Amniotic stem cell (primary cell): ENCODE measurements around the gene MPHOSPH9.
A peak's percentile ranks its signal among the peaks of the same experiment; 100 is the strongest.
"Not testable (repeated sequence)": the region's sequence is repeated elsewhere in the genome, so short reads cannot be mapped to it uniquely, and the experiment has no call there.

Experiments used
- DNase-seq: peaks from one replicate; lab custom pipeline; 2025; lab: John Stamatoyannopoulos, UW

The MPHOSPH9 gene

DNA sequence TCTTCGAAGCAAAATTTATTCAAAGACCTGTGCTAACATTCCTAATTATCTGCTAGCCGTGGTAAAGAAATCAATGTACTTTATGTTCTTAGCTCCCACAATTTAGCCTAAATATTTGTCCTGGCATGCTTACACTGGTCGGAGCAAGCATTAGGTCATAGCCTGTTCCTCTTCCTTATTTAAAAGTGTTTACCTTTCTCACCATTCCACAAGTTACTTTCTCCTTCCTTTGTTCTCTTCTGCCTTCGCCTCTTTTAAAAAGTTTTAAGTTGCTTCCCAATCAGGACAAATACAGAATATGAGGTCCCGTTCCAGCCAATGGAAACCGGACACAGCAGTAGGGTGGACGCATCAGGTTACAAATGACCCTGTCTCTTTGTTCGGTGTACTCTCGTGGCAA lies 27.1 kb upstream of the MPHOSPH9 start:
- no peak for DNase-seq

DNA sequence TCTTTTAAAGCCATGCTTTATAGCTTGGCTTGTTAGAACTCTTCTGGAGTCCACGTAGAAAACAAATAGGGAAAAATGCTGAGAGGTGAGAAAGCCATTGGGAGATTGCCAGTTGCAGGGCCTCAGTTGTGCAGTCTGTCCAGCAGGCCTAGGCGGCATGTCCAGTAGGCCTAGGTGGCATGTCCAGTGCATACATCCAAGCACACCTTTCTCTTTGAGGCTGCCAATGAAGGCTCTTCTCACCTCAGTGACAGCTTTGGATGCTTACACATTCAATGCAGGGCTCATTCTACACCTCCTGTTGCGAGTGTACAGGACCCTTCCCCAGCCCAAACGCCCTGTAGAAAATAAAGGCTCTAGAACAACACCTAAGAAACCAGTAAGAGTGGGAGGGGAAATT lies 25.7 kb upstream of the MPHOSPH9 start:
- DNase-seq = no peak

DNA sequence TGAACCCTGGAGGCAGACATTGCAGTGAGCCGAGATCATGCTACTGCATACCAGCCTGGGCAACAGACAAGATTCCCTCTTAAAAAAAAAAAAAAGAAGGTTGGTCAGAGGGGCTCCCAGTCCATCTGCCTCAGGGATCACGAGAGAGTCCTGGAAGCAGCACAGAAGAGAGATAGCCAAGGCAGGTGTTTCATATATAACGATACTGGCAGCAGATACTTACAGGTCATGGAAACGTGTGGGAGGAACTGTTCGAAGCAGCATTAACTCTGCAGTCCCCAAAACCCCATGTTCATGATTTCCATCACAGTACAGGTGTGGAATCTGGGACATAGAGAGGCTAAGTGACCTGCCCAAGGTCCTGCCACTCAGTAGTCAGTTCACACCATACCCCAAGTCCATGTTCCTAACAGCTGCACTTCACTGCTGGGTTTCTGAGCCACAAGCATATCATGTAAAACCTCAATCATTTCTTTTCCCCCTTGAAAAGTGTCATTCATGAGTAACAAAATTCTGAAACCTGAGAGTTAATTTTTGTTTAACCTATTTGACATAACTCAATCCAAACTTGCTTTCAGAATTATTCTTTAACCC lies 22.0 kb upstream of the MPHOSPH9 start:
- no peak for DNase-seq

DNA sequence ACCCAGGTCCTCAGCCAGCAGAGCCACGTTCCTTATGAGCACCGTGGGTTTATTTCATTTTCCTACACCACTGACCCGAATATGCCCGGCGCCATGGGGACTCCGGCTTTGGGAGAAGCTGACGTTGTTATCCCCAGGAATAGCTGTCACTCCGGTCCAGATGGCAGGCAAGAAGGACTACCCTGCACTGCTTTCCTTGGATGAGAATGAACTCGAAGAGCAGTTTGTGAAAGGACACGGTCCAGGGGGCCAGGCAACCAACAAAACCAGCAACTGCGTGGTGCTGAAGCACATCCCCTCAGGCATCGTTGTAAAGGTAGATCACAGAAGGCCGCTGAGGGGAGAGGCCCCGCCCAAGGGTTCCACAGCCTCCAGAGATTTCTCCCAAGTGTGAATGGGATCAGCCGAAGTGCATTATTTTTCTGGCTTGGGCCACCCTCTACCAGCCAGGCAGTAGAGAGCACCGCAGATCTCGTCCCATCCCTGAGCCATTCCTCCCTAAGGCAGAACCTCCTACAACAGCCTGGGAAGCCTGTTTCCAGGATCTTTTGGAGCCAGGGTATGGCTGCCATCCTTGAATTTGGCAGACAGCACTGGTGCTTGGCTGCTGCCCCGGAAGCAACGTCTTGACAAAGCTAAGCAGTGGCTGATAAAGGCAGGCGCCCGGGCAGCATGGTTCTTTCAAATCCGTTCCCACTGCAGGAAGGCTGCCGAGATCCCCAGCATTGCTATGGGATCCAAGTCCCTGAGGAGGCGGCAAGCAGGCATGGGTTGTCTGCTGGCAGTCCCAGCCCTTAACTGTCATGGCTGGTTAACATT lies 20.9 kb upstream of the MPHOSPH9 start:
- no peak for DNase-seq

GRCh38 chr12:123252365-123252764 lies 19.4 kb upstream of the MPHOSPH9 start:
- not testable (repeated sequence) for DNase-seq

DNA sequence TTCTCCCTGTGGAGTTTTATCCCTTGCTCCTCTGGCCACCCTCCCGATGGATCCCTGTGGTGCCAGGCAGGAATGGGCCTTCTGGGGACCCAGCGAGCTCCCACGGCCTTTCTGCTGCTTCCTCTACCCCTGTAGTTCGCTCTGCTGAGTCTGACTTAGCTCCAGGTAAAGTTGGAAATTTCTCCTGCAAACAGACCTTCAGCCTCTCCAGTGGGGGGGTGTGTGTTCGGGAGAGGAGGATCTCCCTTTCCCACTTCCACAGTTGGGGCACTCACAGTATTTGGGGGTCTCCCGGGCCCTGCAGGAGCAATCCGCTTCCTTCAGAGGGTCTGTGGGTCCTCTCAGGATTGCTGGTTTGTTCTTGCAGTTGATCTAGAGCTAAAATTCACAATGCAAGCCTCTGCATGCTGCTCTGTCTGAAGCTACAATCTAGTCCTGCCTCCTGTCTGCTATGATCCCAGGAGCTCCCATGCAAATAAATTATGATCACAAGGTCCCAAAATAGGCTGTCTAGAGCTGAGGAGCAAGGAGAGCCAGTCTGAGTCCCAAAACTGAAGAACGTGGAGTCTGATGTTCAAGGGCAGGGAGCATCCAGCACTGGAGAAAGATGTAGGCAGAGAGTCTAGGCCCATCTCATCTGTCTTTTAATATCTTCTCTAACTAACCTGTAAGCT lies 18.6 kb upstream of the MPHOSPH9 start:
- DNase-seq = no peak

DNA sequence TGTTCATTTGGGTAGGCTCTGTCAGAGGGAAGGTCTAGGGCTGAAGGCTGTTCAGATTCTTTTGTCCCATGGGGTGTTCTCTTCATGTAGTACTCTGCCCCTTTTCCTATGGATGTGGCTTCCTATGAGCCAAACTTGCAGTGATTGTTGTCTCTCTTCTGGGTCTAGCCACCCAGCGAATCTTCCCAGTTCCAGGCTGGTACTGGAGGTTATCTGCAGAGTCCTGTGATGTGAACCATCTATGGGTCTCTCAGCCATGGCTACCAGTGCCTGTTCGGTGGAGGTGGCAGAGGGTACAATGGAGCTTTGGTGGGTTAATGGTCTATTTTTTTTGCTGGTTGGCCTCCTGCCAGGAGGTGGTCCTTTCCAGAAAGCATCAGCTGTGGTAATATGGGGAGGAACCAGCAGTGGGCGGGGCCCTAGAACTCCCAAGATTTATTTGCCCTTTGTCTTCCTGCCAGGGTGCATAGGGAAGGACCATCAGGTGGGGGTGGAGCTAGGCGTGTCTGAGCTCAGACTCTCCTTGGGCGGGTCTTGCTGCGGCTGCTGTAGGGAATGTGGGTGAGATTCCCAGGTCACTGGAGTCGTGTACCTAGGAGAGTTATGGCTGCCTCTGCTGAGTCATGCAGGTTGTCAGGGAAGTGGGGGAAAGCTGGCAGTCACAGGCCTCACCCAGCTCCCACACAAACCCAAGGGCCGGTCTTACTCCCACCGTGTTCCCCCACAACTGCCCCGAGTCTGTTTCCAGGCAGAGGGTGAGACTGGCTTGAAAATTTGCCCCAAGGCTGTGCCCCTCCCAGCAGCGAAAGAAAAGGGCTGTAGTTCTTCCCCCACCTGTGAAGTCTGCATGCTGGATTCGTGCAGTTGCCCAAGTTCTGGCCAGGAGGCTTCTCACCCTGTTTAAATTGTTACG lies 17.8 kb upstream of the MPHOSPH9 start:
- no peak for DNase-seq

GRCh38 chr12:123248996-123249741 lies 16.2 kb upstream of the MPHOSPH9 start:
- not testable (repeated sequence) for DNase-seq

GRCh38 chr12:123248129-123248528 lies 15.2 kb upstream of the MPHOSPH9 start:
- not testable (repeated sequence) for DNase-seq

GRCh38 chr12:123245678-123246077 lies 12.7 kb upstream of the MPHOSPH9 start:
- DNase-seq = no peak

GRCh38 chr12:123243671-123244262 lies 10.8 kb upstream of the MPHOSPH9 start:
- DNase-seq = no peak

DNA sequence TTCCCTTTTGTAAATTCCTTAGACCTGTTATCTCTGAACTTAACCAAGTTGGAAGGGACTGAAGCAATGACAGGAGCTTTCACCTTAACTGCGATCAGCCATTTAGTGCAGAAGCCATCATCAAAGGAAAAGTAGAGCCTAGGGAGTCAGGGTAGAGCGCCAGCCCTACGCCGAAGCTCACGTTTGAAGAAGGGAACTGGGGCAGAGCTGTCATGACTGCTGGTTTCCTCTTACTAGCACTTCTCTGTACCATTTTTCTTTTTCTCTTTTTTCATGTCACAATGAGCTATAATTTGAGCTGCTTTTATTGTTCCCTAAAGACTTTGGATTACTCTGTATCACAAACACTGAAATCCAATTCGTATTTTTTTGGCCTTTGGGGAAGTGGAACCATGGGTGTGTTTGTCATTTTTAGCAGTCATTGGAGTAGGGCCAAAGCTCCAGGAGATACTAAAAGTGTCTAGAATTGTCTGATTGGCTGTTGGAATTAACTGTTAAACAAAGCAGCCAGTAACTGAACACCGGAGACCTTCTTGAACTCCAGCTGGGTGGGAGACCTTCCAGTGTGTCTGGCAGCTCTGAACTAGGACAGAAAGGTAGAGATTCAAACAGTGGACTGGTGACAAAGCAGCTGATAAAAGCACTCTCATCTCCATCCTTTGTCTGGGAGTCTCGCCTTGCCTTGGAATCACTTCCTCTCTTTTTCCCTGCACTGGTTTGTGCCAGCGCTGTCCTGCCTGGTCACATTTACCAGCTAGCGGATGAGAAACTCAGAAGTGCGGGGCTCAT lies 9.4 kb upstream of the MPHOSPH9 start:
- no peak for DNase-seq

DNA sequence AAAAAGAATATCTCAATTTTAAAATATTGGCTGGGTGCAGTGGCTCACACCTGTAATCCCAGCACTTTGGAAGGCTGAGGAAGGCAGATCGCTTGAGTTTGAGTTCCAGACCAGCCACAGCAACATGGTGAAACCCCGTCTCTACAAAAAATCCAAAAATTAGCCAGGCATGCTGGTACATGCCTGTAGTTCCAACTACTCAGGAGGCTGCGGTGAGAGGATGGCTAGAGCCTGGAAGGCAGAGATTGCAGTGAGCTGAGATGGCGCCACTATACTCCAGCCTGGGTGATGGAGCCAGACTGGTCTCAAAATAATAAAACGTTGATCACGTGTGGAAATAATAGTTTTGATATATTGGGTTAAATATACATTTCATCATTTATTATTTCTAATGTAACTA lies 6.0 kb upstream of the MPHOSPH9 start:
- no peak for DNase-seq

DNA sequence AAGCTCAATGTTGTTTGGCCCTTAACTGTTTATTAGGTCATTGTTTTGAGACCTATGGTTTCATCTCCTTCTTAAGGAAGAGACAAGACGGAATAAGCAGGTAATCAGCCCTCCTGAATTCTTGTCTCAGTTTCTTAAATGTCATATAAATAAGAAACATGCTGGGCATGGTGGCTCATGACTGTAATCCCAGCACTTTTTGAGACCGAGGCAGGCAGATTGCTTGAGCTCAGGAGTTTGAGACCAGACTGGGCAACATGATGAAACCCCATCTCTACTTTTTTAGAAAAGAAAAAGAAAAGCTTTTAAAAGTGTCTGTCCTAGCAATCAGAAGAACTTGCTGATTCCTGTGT lies 5.4 kb upstream of the MPHOSPH9 start:
- DNase-seq = no peak

- DNase-seq = peak; percentile 37
Observed at GRCh38 chr12:123237646-123238329, 4.8 kb upstream of the MPHOSPH9 start.

DNA sequence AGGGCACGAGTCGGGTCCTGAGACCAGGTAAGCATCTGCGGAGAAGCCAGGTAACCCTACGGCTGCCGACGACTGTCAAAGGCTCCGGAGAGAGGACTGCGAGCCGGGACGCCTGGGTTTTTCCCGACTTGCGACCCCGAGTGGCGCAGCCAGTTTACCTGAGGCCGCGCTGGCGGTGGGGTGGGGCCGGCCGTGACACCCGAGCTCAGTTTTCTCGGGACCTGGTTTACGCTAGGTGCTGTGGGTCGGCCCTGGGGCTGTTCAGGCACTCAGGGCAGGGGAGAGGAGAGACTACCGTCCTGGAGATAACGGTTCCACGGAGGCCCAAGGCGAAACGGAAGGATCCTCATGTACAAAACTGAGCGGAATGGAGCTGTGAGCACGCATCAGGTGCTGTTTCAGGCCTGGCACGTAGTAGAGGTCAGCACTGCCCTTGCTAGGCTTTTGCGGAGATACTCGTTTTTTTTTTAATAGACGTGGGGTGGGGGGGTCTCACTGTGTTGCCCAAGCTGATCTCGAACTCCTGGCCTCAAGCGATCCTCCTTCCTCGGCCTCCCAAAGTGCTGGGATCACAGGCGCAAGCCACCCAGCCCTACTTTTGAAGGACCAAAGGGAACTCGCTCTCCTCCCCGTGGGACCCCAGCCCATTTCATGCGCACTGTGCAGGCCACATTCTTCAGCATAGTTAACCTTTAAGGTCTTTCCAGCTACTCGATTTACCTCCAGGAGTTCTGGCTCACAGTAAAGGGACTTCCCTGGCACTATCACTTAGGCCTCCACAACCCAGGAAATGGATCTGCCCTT lies 766 bp upstream of the MPHOSPH9 start:
- DNase-seq = no peak

GRCh38 chr12:123232472-123232806 lies 502 bp downstream of the MPHOSPH9 start:
- no peak for DNase-seq

DNA sequence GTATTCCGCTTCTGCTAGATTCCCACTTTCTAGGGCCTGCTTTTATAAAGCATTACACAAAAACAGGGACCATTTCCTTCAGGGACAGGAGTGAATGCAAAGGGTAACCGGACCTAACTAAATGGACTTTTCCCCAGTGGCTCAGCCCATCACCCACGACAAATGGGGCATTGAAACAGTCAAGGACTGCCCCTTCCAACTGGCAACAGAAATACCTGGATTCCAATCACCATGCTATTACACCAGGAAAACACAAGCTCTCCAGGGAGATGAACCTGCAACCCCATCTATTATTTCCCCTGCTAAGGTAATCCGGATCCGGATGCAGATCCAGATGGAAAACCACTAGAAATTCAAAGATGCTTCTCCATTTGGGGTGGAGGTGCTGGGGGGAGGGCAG lies 1.0 kb downstream of the MPHOSPH9 start:
- DNase-seq = no peak

- no peak for DNase-seq
Observed at GRCh38 chr12:123229051-123229450, 3.9 kb downstream of the MPHOSPH9 start.
